MG63 (cell line): Measurements from ENCODE around the gene KCNJ13. TPM values are rescaled to one million over a fixed set of nuclear protein-coding genes. Genes with fewer than 3 reads are reported as not detected.

Experiments
- DNase-seq: peaks from one replicate; pipeline ENCODE4 v3.0.0-alpha.2; 2020
- H3K27me3 ChIP-seq: fragments of 250-450 bp; sonication (Bioruptor Pico); 2 replicates; pipeline ENCODE4 v1.5.1; 2020; ENCODE audit warnings: mild to moderate bottlenecking, moderate library complexity
- H3K36me3 ChIP-seq: fragments of 250-450 bp; sonication (Bioruptor Pico); 2 replicates; pipeline ENCODE4 v1.5.1; 2020; ENCODE audit warnings: mild to moderate bottlenecking, moderate library complexity
- H3K4me3 ChIP-seq: fragments of 250-450 bp; sonication (Bioruptor Pico); 2 replicates; pipeline ENCODE4 v1.5.1; 2020; ENCODE audit warnings: mild to moderate bottlenecking, moderate library complexity
- H3K9me3 ChIP-seq: fragments of 250-450 bp; sonication (Bioruptor Pico); 2 replicates; pipeline ENCODE4 v1.5.1; 2020; ENCODE audit warnings: mild to moderate bottlenecking, moderate library complexity
- total RNA-seq: library from RNA; depleted of rRNA; stranded (reverse); fragments of >200 nt; shearing (Covaris generic); gene quantifications from 2 replicates; pipeline ENCODE4 v1.2.3, GENCODE V29; 2014; ENCODE audit warnings: low replicate concordance

Gene KCNJ13
- total RNA-seq, 1 experiment from 2014 or later = not detected

GRCh38 chr2:232779465-232779864 is 3.1 kb upstream of the KCNJ13 start:
- Histone ChIP-seq H3K9me3 (no peaks in the 10 kb centered on the region), H3K27me3 (no peaks in the 10 kb centered on the region), H3K4me3 (no peak overlapping the region), H3K36me3 (peaks cover 29% of the 10 kb centered on the region)
- DNase-seq = no peak

GRCh38 chr2:232777276-232777675 is 911 bp upstream of the KCNJ13 start:
- DNase-seq = no peak
- Histone ChIP-seq H3K4me3 (no peak overlapping the region), H3K9me3 (no peaks in the 10 kb centered on the region), H3K36me3 (peaks cover 26% of the 10 kb centered on the region), H3K27me3 (no peaks in the 10 kb centered on the region)

- H3K27me3 ChIP-seq = no peaks in the 10 kb centered on the region
- peaks cover 30% of the 10 kb centered on the region for H3K36me3 ChIP-seq
- no peak for DNase-seq
- no peaks in the 10 kb centered on the region for H3K9me3 ChIP-seq
- no peak overlapping the region for H3K4me3 ChIP-seq
These were observed 2.5 kb downstream of the KCNJ13 start for GRCh38 chr2:232773815-232774214.

- no peak overlapping the region for H3K4me3 ChIP-seq
- H3K36me3 ChIP-seq = peaks cover 43% of the 10 kb centered on the region
- no peaks in the 10 kb centered on the region for H3K9me3 ChIP-seq
- H3K27me3 ChIP-seq = no peaks in the 10 kb centered on the region
- no peak for DNase-seq
These were observed 3.8 kb downstream of the KCNJ13 start for GRCh38 chr2:232772531-232772930.

DNA sequence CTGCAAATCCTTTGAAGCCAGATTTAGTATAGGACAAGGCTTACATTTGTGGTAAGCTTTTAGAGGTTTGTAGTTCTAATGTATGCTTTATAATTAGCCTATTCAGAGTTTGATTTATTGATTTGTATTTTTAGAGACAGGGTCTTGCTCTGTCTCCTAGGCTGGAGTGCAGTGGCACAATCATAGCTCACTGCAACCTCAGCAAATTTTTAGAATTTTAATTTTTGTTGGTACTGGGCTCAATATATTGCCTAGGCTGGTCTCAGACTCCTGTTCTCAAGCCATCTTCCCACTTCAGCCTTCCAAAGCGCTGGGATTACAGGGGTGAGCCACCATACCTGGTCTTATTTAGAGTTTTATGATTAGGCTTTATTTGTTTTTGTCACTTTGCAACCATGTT is 4.5 kb downstream of the KCNJ13 start:
- DNase-seq = no peak
- Histone ChIP-seq H3K27me3 (no peaks in the 10 kb centered on the region), H3K36me3 (peaks cover 43% of the 10 kb centered on the region), H3K4me3 (no peak overlapping the region), H3K9me3 (no peaks in the 10 kb centered on the region)

GRCh38 chr2:232770207-232770606 is 6.2 kb downstream of the KCNJ13 start:
- peaks cover 50% of the 10 kb centered on the region for H3K36me3 ChIP-seq
- no peak for DNase-seq

DNA sequence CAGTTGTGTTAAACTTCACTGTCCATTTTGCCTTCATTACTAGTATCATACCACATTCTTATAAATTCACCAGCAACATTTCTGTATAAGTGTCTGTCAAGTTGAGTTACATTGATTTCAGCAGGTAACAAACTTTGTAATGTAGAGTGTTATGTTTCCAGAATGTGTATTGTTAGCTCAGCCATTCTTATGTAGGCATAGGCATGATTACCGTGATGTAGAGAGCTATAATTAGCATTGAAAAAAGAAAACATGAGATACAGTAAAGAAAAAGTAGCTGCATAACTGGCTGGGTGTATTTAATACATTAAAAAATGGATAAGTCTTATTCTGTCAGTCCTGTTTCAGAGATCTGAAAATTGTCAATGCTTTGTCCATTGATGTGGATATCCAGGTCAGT is 8.5 kb downstream of the KCNJ13 start:
- no peaks in the 10 kb centered on the region for H3K9me3 ChIP-seq
- H3K36me3 ChIP-seq = peaks cover 53% of the 10 kb centered on the region
- no peak for DNase-seq
- H3K27me3 ChIP-seq = no peaks in the 10 kb centered on the region
- no peak overlapping the region for H3K4me3 ChIP-seq

More at GRCh38 chr2:232770207-232770606, 6.2 kb downstream of the KCNJ13 start:
- no peak overlapping the region for H3K4me3 ChIP-seq
- no peaks in the 10 kb centered on the region for H3K27me3 ChIP-seq
- no peaks in the 10 kb centered on the region for H3K9me3 ChIP-seq

- H3K9me3 ChIP-seq = no peaks in the 10 kb centered on the region
- no peak for DNase-seq
- H3K36me3 ChIP-seq = peaks cover 54% of the 10 kb centered on the region
- H3K4me3 ChIP-seq = no peak overlapping the region
- no peaks in the 10 kb centered on the region for H3K27me3 ChIP-seq
These were observed 15.0 kb downstream of the KCNJ13 start for GRCh38 chr2:232761301-232761907.

GRCh38 chr2:232757905-232758304 is 18.5 kb downstream of the KCNJ13 start:
- H3K9me3 ChIP-seq = no peaks in the 10 kb centered on the region
- DNase-seq = no peak
- H3K27me3 ChIP-seq = no peaks in the 10 kb centered on the region
- no peak overlapping the region for H3K4me3 ChIP-seq
- peaks cover 54% of the 10 kb centered on the region for H3K36me3 ChIP-seq

GRCh38 chr2:232750135-232750671 is 26.2 kb downstream of the KCNJ13 start:
- no peak overlapping the region for H3K4me3 ChIP-seq
- H3K36me3 ChIP-seq = peaks cover 52% of the 10 kb centered on the region
- H3K27me3 ChIP-seq = no peaks in the 10 kb centered on the region
- H3K9me3 ChIP-seq = no peaks in the 10 kb centered on the region
- DNase-seq = no peak

- no peaks in the 10 kb centered on the region for H3K9me3 ChIP-seq
- H3K27me3 ChIP-seq = no peaks in the 10 kb centered on the region
- peaks cover 52% of the 10 kb centered on the region for H3K36me3 ChIP-seq
- DNase-seq = no peak
- no peak overlapping the region for H3K4me3 ChIP-seq
These were observed 27.0 kb downstream of the KCNJ13 start for GRCh38 chr2:232749331-232749730.

- DNase-seq = no peak
- peaks cover 43% of the 10 kb centered on the region for H3K36me3 ChIP-seq
- H3K9me3 ChIP-seq = no peaks in the 10 kb centered on the region
- H3K4me3 ChIP-seq = no peak overlapping the region
- no peaks in the 10 kb centered on the region for H3K27me3 ChIP-seq
These were observed 28.3 kb downstream of the KCNJ13 start for GRCh38 chr2:232748038-232748437.

DNA sequence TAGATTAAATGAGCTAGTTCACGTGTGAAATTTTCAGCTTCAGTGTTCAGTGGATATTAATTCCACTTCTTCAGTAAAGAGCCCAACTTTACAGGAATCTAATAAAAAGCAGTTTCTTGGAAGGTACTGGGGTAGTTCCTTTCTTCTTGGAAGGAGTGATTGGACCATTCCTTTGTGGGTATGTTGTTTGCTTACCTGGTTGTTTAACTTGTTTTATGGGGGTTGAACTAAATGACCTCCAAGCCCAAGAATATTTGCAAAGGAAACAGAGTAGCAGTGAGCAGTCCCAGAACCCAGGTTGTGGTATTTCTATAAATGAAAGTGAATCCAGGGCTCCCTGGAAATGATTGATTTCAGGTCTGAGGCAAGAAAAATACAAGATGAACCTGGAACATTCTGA is 31.4 kb downstream of the KCNJ13 start:
- Histone ChIP-seq H3K9me3 (no peaks in the 10 kb centered on the region), H3K36me3 (peaks cover 40% of the 10 kb centered on the region), H3K27me3 (no peaks in the 10 kb centered on the region), H3K4me3 (no peak overlapping the region)
- no peak for DNase-seq

DNA sequence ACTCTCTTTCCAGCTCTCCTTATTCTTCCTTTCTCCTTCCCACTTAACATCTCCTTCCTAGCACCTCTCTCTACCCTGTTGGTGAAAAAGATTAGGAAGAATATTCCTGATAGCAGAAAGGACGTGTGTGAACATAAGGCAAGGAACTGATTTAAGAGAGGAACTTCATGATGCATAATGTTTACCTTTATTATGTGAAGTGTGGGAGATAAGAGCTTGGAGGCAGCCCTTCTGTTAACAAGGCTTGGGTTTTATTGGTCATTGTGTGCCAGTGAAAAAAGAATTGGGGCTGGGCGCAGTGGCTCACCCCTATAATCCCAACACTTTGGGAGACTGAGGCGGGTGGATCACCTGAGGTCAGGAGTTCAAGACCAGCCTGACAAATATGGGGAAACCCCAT is 34.4 kb downstream of the KCNJ13 start:
- H3K36me3 ChIP-seq = peaks cover 33% of the 10 kb centered on the region
- DNase-seq = no peak
- H3K9me3 ChIP-seq = no peaks in the 10 kb centered on the region
- no peak overlapping the region for H3K4me3 ChIP-seq
- no peaks in the 10 kb centered on the region for H3K27me3 ChIP-seq

- Histone ChIP-seq H3K9me3 (no peaks in the 10 kb centered on the region), H3K36me3 (peaks cover 35% of the 10 kb centered on the region), H3K4me3 (no peak overlapping the region), H3K27me3 (no peaks in the 10 kb centered on the region)
- DNase-seq = no peak
These were observed 35.1 kb downstream of the KCNJ13 start for GRCh38 chr2:232741294-232741693.

- DNase-seq = no peak
- Histone ChIP-seq H3K27me3 (no peaks in the 10 kb centered on the region), H3K4me3 (no peak overlapping the region), H3K9me3 (no peaks in the 10 kb centered on the region), H3K36me3 (peaks cover 55% of the 10 kb centered on the region)
These were observed 44.9 kb downstream of the KCNJ13 start for GRCh38 chr2:232731470-232731869.

DNA sequence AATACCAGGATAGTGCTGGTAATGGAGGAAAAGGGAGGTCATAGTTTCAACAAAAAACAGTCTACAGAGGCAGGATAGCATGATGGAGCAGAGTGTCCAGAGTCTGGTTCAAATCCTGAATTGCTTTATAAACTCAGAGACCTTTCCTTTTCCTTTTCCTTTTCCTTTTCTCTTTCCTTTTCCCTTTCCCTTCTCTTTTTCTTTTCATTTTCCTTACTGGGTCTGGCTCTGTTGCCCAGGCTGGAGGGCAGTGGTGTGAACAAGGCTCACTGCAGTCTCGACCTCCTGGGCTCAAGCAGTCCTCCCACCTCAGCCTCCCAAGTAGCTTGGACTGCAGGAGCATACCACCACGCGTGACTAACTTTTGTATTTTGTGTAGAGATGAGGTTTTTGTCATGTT is 47.6 kb downstream of the KCNJ13 start:
- no peaks in the 10 kb centered on the region for H3K9me3 ChIP-seq
- DNase-seq = no peak
- H3K36me3 ChIP-seq = peaks cover 55% of the 10 kb centered on the region
- H3K27me3 ChIP-seq = no peaks in the 10 kb centered on the region
- no peak overlapping the region for H3K4me3 ChIP-seq

- H3K9me3 ChIP-seq = no peaks in the 10 kb centered on the region
- H3K4me3 ChIP-seq = no peak overlapping the region
- no peak for DNase-seq
- peaks cover 60% of the 10 kb centered on the region for H3K36me3 ChIP-seq
- H3K27me3 ChIP-seq = no peaks in the 10 kb centered on the region
These were observed 53.3 kb downstream of the KCNJ13 start for GRCh38 chr2:232723027-232723426.
